BLaER1 treated with 17β-estradiol and CSF1 and Interleukin-3, amounts not matched to agents 10 nM and 100 nM (cell line): ENCODE data around the gene FBLN2.

ENCODE experiments used
- H3K27ac ChIP-seq, 11 experiments: shearing (Covaris generic); formaldehyde crosslinking; 2 replicates each; pipeline ENCODE4 v1.8.1; 2022
- H3K27me3 ChIP-seq, 11 experiments: shearing (Covaris generic); formaldehyde crosslinking; 2 replicates each; pipeline ENCODE4 v1.8.1; 2022
- H3K36me3 ChIP-seq, 11 experiments: shearing (Covaris generic); formaldehyde crosslinking; 2 replicates each; pipeline ENCODE4 v1.8.1; 2022
- H3K4me1 ChIP-seq, 10 experiments: shearing (Covaris generic); formaldehyde crosslinking; 2 replicates each; pipeline ENCODE4 v1.8.1; 2022
- H3K4me2 ChIP-seq, 11 experiments: shearing (Covaris generic); formaldehyde crosslinking; 2 replicates each; pipeline ENCODE4 v1.8.1; 2022
- H3K4me3 ChIP-seq, 10 experiments: shearing (Covaris generic); formaldehyde crosslinking; 2 replicates each; pipeline ENCODE4 v1.8.1; 2022
- H3K9ac ChIP-seq, 11 experiments: shearing (Covaris generic); formaldehyde crosslinking; 2 replicates each; pipeline ENCODE4 v1.8.1; 2022
- H3K9me3 ChIP-seq, 11 experiments: shearing (Covaris generic); formaldehyde crosslinking; replicated peaks in 1 of 11; 2 replicates each; pipeline ENCODE4 v1.8.1; 2022
- H4K20me1 ChIP-seq, 11 experiments: shearing (Covaris generic); formaldehyde crosslinking; 2 replicates each; pipeline ENCODE4 v1.8.1; 2022
- Cebpa-rat ChIP-seq, 11 experiments: shearing (Covaris generic); IDR thresholded peaks; 2 replicates each; pipeline ENCODE4 v1.8.1; 2022

FBLN2 gene

GRCh38 chr3:13671482-13672233, 122.7 kb downstream of the FBLN2 start:
- Histone ChIP-seq H4K20me1 (no peaks in the 10 kb centered on the region), H3K9ac (no peak overlapping the region), H3K27me3 (no peaks in the 10 kb centered on the region), H3K27ac (no peak overlapping the region), H3K4me1 (no peaks in the 10 kb centered on the region), H3K9me3 (peaks cover 0 to 6% (median 0%) of the 10 kb centered on the region in 11 experiments; a peak in 1 of 22 replicates), H3K36me3 (no peaks in the 10 kb centered on the region), H3K4me3 (no peak overlapping the region), H3K4me2 (no peak overlapping the region)
- no peak for TF ChIP-seq Cebpa-rat (IDR thresholded peaks at IDR 0.05)

GRCh38 chr3:13673207-13673606, 124.3 kb downstream of the FBLN2 start:
- Histone ChIP-seq H3K27me3 (no peaks in the 10 kb centered on the region), H3K9ac (no peak overlapping the region), H3K4me1 (no peaks in the 10 kb centered on the region), H3K9me3 (peaks cover 0 to 6% (median 0%) of the 10 kb centered on the region in 11 experiments; a peak in 1 of 22 replicates), H4K20me1 (no peaks in the 10 kb centered on the region), H3K4me2 (no peak overlapping the region), H3K4me3 (no peak overlapping the region), H3K36me3 (no peaks in the 10 kb centered on the region), H3K27ac (no peak overlapping the region)
- no peak for TF ChIP-seq Cebpa-rat (IDR thresholded peaks at IDR 0.05)

GRCh38 chr3:13674538-13675185, 125.7 kb downstream of the FBLN2 start:
- H3K36me3 ChIP-seq: no peaks in the 10 kb centered on the region
- H3K4me1 ChIP-seq: no peaks in the 10 kb centered on the region
- H3K4me3 ChIP-seq: no peak overlapping the region
- H3K27ac ChIP-seq: no peak overlapping the region
- no peak overlapping the region for H3K9ac ChIP-seq
- H3K4me2 ChIP-seq: no peak overlapping the region
- no peaks in the 10 kb centered on the region for H4K20me1 ChIP-seq
- no peaks in the 10 kb centered on the region for H3K27me3 ChIP-seq
- TF ChIP-seq Cebpa-rat (IDR thresholded peaks at IDR 0.05): no peak
- peaks cover 0 to 6% (median 0%) of the 10 kb centered on the region in 11 experiments; a peak in 1 of 22 replicates for H3K9me3 ChIP-seq

GRCh38 chr3:13676356-13677017, 127.6 kb downstream of the FBLN2 start:
- Histone ChIP-seq H3K4me1 (peaks cover 0 to 15% (median 8%) of the 10 kb centered on the region in 10 experiments; a peak in 8 of 20 replicates), H3K36me3 (no peaks in the 10 kb centered on the region), H3K27me3 (no peaks in the 10 kb centered on the region), H4K20me1 (no peaks in the 10 kb centered on the region; a peak in 1 of 22 replicates), H3K9me3 (no peaks in the 10 kb centered on the region), H3K27ac (no peak overlapping the region), H3K4me3 (no peak overlapping the region), H3K9ac (no peak overlapping the region), H3K4me2 (no peak overlapping the region)
- TF ChIP-seq Cebpa-rat (IDR thresholded peaks at IDR 0.05): no peak

- no peak for TF ChIP-seq Cebpa-rat (IDR thresholded peaks at IDR 0.05)
- no peak overlapping the region for H3K4me3 ChIP-seq
- H3K4me1 ChIP-seq: peaks cover 0 to 15% (median 8%) of the 10 kb centered on the region in 10 experiments; a peak in 8 of 20 replicates
- no peaks in the 10 kb centered on the region for H3K36me3 ChIP-seq
- no peaks in the 10 kb centered on the region for H3K9me3 ChIP-seq
- no peak overlapping the region for H3K4me2 ChIP-seq
- no peak overlapping the region for H3K9ac ChIP-seq
- no peaks in the 10 kb centered on the region for H3K27me3 ChIP-seq
- no peak overlapping the region for H3K27ac ChIP-seq
- no peaks in the 10 kb centered on the region; a peak in 1 of 22 replicates for H4K20me1 ChIP-seq
Observed at GRCh38 chr3:13677272-13677671, 128.3 kb downstream of the FBLN2 start.

GRCh38 chr3:13681931-13682330, 133.0 kb downstream of the FBLN2 start:
- H3K4me1 ChIP-seq: peaks cover 0 to 15% (median 8%) of the 10 kb centered on the region in 10 experiments; a peak in 8 of 20 replicates
- no peak for TF ChIP-seq Cebpa-rat (IDR thresholded peaks at IDR 0.05)
- H3K4me3 ChIP-seq: no peak overlapping the region

GRCh38 chr3:13682331-13683013, 133.5 kb downstream of the FBLN2 start:
- Histone ChIP-seq H3K4me1 (peaks cover 0 to 15% (median 8%) of the 10 kb centered on the region in 10 experiments; a peak in 8 of 20 replicates), H3K36me3 (no peaks in the 10 kb centered on the region), H3K4me2 (no peak overlapping the region), H3K9ac (no peak overlapping the region), H3K27me3 (no peaks in the 10 kb centered on the region), H3K4me3 (no peak overlapping the region), H3K9me3 (no peaks in the 10 kb centered on the region), H4K20me1 (no peaks in the 10 kb centered on the region; a peak in 1 of 22 replicates), H3K27ac (no peak overlapping the region)
- no peak for TF ChIP-seq Cebpa-rat (IDR thresholded peaks at IDR 0.05)

More at GRCh38 chr3:13681931-13682330, 133.0 kb downstream of the FBLN2 start:
- no peak overlapping the region for H3K4me2 ChIP-seq
- H3K9me3 ChIP-seq: no peaks in the 10 kb centered on the region
- no peaks in the 10 kb centered on the region for H3K36me3 ChIP-seq
- H3K27me3 ChIP-seq: no peaks in the 10 kb centered on the region
- H3K9ac ChIP-seq: no peak overlapping the region
- H4K20me1 ChIP-seq: no peaks in the 10 kb centered on the region; a peak in 1 of 22 replicates
- no peak overlapping the region for H3K27ac ChIP-seq

- H3K9me3 ChIP-seq: no peaks in the 10 kb centered on the region
- no peaks in the 10 kb centered on the region; a peak in 1 of 22 replicates for H4K20me1 ChIP-seq
- peaks cover 0 to 15% (median 8%) of the 10 kb centered on the region in 10 experiments; a peak in 8 of 20 replicates for H3K4me1 ChIP-seq
- no peak overlapping the region for H3K9ac ChIP-seq
- no peak overlapping the region for H3K4me2 ChIP-seq
- H3K36me3 ChIP-seq: no peaks in the 10 kb centered on the region
- no peaks in the 10 kb centered on the region; a peak in 1 of 22 replicates for H3K27me3 ChIP-seq
- TF ChIP-seq Cebpa-rat (IDR thresholded peaks at IDR 0.05): no peak
- H3K27ac ChIP-seq: no peak overlapping the region
- no peak overlapping the region for H3K4me3 ChIP-seq
Observed at GRCh38 chr3:13683288-13683687, 134.4 kb downstream of the FBLN2 start.

GRCh38 chr3:13683772-13684171, 134.8 kb downstream of the FBLN2 start:
- Histone ChIP-seq H3K4me1 (peaks cover 0 to 15% (median 8%) of the 10 kb centered on the region in 10 experiments; a peak in 8 of 20 replicates), H3K36me3 (no peaks in the 10 kb centered on the region), H4K20me1 (no peaks in the 10 kb centered on the region; a peak in 1 of 22 replicates), H3K9me3 (no peaks in the 10 kb centered on the region), H3K4me2 (no peak overlapping the region), H3K9ac (no peak overlapping the region), H3K27me3 (no peaks in the 10 kb centered on the region; a peak in 1 of 22 replicates), H3K4me3 (no peak overlapping the region), H3K27ac (no peak overlapping the region)
- TF ChIP-seq Cebpa-rat (IDR thresholded peaks at IDR 0.05): no peak
